PFSK-1 (cell line): ENCODE measurements around the gene BMF.

Experiments used
- FOXP2 ChIP-seq: optimal IDR thresholded peaks from 2 replicates; pipeline ENCODE3; 2011; ENCODE audit warnings: borderline replicate concordance, control low read depth, inconsistent platforms; ENCODE audit not compliant: insufficient read depth; ENCODE audit errors: extremely low read length, extremely low read depth
- POLR2AphosphoS5 ChIP-seq: IDR thresholded peaks from 2 replicates; pipeline ENCODE4 v1.6.1; 2012; ENCODE audit warnings: low read depth, mild to moderate bottlenecking, control low read depth, low read length, moderate library complexity
- SIN3A ChIP-seq: IDR thresholded peaks from 2 replicates; pipeline ENCODE4 v1.6.1; 2012; ENCODE audit warnings: mild to moderate bottlenecking, low read length, moderate library complexity, borderline replicate concordance; ENCODE audit not compliant: insufficient read depth
- TAF1 ChIP-seq: IDR thresholded peaks from 2 replicates; pipeline ENCODE4 v1.6.1; 2012; ENCODE audit warnings: low read length, control low read depth, borderline replicate concordance; ENCODE audit not compliant: insufficient read depth
- TF ChIP-seq, protein P1 (sequence below), 2 experiments: IDR thresholded peaks; 2 replicates each; pipeline versions ENCODE4 v1.6.1 to v1.8.0; 2011 to 2012; ENCODE audit warnings: low read depth in 2 of 2, low read length in 2 of 2, control low read depth in 1 of 2, inconsistent platforms in 1 of 2, mild to moderate bottlenecking in 1 of 2, moderate library complexity in 1 of 2; ENCODE audit not compliant: insufficient read depth in 1 of 2

DNA sequence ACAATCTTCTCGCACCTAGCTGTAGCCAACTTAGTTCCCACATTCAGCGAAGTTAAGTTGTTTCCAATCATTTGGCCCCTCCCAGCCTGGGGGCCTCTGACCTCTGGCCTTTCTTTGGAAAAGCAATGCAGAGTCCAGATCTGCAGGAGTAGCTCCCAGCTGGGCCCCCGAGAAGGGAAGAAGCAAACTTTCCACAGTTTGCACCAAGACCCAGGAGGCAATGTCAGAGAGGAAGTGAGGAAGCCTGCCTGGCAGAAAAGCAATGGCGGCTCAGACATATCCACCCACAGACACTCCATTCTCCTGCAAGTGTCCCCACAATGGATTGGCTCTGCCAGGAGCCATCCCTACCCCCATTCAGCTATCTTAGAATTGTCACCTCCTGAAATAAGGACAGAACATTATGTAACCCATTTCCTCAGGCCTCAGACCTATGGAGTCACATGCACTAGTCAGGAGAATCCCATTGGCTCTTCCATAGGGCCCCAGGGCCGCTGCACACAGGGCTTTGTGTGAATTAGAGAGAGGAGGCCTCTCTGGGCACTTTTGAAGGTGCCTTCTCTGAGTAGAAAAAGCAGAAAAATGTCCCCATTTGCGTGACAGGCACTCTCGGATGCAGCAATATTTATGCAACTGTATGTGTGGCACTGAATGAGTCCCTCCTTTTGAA, 49.2 kb upstream of the BMF start:
- no peak for TF ChIP-seq POLR2AphosphoS5
- TF ChIP-seq, protein P1, sequence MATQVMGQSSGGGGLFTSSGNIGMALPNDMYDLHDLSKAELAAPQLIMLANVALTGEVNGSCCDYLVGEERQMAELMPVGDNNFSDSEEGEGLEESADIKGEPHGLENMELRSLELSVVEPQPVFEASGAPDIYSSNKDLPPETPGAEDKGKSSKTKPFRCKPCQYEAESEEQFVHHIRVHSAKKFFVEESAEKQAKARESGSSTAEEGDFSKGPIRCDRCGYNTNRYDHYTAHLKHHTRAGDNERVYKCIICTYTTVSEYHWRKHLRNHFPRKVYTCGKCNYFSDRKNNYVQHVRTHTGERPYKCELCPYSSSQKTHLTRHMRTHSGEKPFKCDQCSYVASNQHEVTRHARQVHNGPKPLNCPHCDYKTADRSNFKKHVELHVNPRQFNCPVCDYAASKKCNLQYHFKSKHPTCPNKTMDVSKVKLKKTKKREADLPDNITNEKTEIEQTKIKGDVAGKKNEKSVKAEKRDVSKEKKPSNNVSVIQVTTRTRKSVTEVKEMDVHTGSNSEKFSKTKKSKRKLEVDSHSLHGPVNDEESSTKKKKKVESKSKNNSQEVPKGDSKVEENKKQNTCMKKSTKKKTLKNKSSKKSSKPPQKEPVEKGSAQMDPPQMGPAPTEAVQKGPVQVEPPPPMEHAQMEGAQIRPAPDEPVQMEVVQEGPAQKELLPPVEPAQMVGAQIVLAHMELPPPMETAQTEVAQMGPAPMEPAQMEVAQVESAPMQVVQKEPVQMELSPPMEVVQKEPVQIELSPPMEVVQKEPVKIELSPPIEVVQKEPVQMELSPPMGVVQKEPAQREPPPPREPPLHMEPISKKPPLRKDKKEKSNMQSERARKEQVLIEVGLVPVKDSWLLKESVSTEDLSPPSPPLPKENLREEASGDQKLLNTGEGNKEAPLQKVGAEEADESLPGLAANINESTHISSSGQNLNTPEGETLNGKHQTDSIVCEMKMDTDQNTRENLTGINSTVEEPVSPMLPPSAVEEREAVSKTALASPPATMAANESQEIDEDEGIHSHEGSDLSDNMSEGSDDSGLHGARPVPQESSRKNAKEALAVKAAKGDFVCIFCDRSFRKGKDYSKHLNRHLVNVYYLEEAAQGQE (IDR thresholded peaks at IDR 0.05; ENCODE audit: insufficient read depth in 1 of 2, low read depth in 2 of 2, low read length in 2 of 2): no peak
- no peak for TF ChIP-seq SIN3A
- no peak for TF ChIP-seq TAF1
- no peak for TF ChIP-seq FOXP2
